Endothelial cell of umbilical vein (primary cell): Measurements from ENCODE around the gene NAP1L4. TPM values are rescaled to one million over a fixed set of nuclear protein-coding genes. Genes with fewer than 3 reads are reported as not detected.

Experiments
- BruUV-seq: library from RNA; stranded (reverse); fragments of 400-500 nt; replicated peaks from 2 replicates; lab custom pipeline; 2021; lab: Mats Ljungman, UMichigan
- CTCF ChIA-PET: fragments of 300-600, 350-600 bp; sonication (Branson Sonifier 250); formaldehyde crosslinking; loops from one replicate; lab custom pipeline; 2021; ENCODE audit warnings: antibody characterized with exemption, inconsistent platforms; lab: Charles Lee
- POLR2A ChIA-PET: fragments of 300-600, 350-600 bp; sonication (Branson Sonifier 250); formaldehyde crosslinking; loops from one replicate; lab custom pipeline; 2021; ENCODE audit warnings: antibody characterized with exemption, inconsistent platforms; lab: Charles Lee
- DNase-seq: peaks from one replicate; pipeline ENCODE4 v3.0.0-alpha.2; 2011; ENCODE audit warnings: low read depth, low spot score
- FAIRE-seq: peaks from 2 replicates; lab custom pipeline; 2011; peaks lifted over from hg19 to GRCh38; lab: Jason Lieb, UNC
- H2AFZ ChIP-seq: 2 replicates; pipeline ENCODE4 v1.6.0; 2012; ENCODE audit warnings: low read depth, low read length, control low read depth, inconsistent platforms
- H3K27ac ChIP-seq: 2 replicates; pipeline ENCODE4 v1.5.1; 2011; ENCODE audit warnings: low read depth, mild to moderate bottlenecking, control low read depth, low read length, moderate library complexity; ENCODE audit not compliant: insufficient read depth
- H3K27me3 ChIP-seq, 2 experiments: 2 replicates each; pipeline versions ENCODE4 v1.6.0 to v1.6.1; 2011; ENCODE audit warnings: low read length in 2 of 2, mixed read lengths in 1 of 2; ENCODE audit not compliant: control insufficient read depth in 2 of 2, insufficient read depth in 2 of 2
- H3K36me3 ChIP-seq, 2 experiments: 2 replicates in 1 of 2; 3 replicates in 1 of 2; pipeline ENCODE4 v1.5.1; 2011; ENCODE audit warnings: low read length in 2 of 2, mild to moderate bottlenecking in 1 of 2, moderate library complexity in 1 of 2; ENCODE audit not compliant: control insufficient read depth in 2 of 2, insufficient read depth in 2 of 2; ENCODE audit errors: extremely low read depth in 1 of 2
- H3K4me1 ChIP-seq: 3 replicates; pipeline ENCODE4 v1.5.1; 2011; ENCODE audit warnings: mild to moderate bottlenecking, low read length; ENCODE audit not compliant: control insufficient read depth, insufficient read depth; ENCODE audit errors: extremely low read depth
- H3K4me2 ChIP-seq: 2 replicates; pipeline ENCODE4 v1.6.1; 2011; ENCODE audit warnings: low read length, control low read depth, mixed read lengths; ENCODE audit not compliant: insufficient read depth
- H3K4me3 ChIP-seq, 3 experiments: fragments of 200-600 bp in 1 of 3; sonication (generic), shearing (Covaris generic) in 1 of 3; replicated peaks in 1 of 3; 2 replicates each; pipeline ENCODE4 v1.5.1; 2011 to 2016; ENCODE audit warnings: control low read depth in 3 of 3, low read length in 3 of 3, mild to moderate bottlenecking in 2 of 3, inconsistent platforms in 1 of 3, low read depth in 1 of 3, moderate library complexity in 1 of 3; ENCODE audit not compliant: insufficient read depth in 1 of 3
- H3K79me2 ChIP-seq: 2 replicates; pipeline ENCODE4 v1.6.0; 2012; ENCODE audit warnings: low read length, inconsistent platforms; ENCODE audit not compliant: control insufficient read depth, insufficient read depth
- H3K9ac ChIP-seq: replicated peaks from 2 replicates; pipeline ENCODE3; 2011; ENCODE audit warnings: low read length, control low read depth; ENCODE audit not compliant: insufficient read depth; ENCODE audit errors: extremely low read depth
- H3K9me1 ChIP-seq: replicated peaks from 3 replicates; pipeline ENCODE4 v1.6.0; 2011; ENCODE audit warnings: mild to moderate bottlenecking, low read length; ENCODE audit not compliant: control insufficient read depth, insufficient read depth; ENCODE audit errors: extremely low read depth
- H3K9me3 ChIP-seq: replicated peaks from 2 replicates; pipeline ENCODE4 v1.5.1; 2012; ENCODE audit warnings: low read length, inconsistent platforms; ENCODE audit not compliant: control insufficient read depth, insufficient read depth
- H4K20me1 ChIP-seq: replicated peaks from 2 replicates; pipeline ENCODE3; 2011; ENCODE audit warnings: mild to moderate bottlenecking, low read length; ENCODE audit not compliant: control insufficient read depth, insufficient read depth; ENCODE audit errors: extremely low read depth
- CTCF ChIP-seq, 2 donors: IDR thresholded peaks; 1 replicate in 1 of 2; 2 replicates in 1 of 2; pipeline ENCODE4 v1.5.1; 2011; ENCODE audit warnings: low read length in 2 of 2, mild to moderate bottlenecking in 2 of 2, moderate library complexity in 2 of 2, control low read depth in 1 of 2, inconsistent platforms in 1 of 2, low read depth in 1 of 2; ENCODE audit not compliant: insufficient read depth in 1 of 2; ENCODE audit errors: extremely low read depth in 1 of 2
- MYC ChIP-seq: IDR thresholded peaks from one replicate; pipeline ENCODE4 v1.6.1; 2011; ENCODE audit warnings: mild to moderate bottlenecking, low read depth, low read length
- dilution Hi-C: fragments of 300-500 bp; cut with MboI; formaldehyde crosslinking; loops from one replicate; pipeline ENCODE4 v1.15.0; 2019; ENCODE audit warnings: low sequenced_read_pairs; ENCODE audit not compliant: extremely low pct_ligation_motif_present
- intact Hi-C: fragments of 100-400 bp; cut with micrococcal nuclease; formaldehyde crosslinking; loops from one replicate; pipeline ENCODE4 v1.10.0; 2022
- polyA plus RNA-seq, 4 experiments: library from polyadenylated mRNA; depleted of rRNA in 3 of 4; stranded (reverse) in 3 of 4; unstranded in 1 of 4; fragments of >200 nt; gene quantifications; 2 replicates each; pipeline versions ENCODE4 v1.2.1 to v1.2.3, GENCODE V29; 2011 to 2012; ENCODE audit warnings: missing spikeins in 1 of 4
- total RNA-seq: library from RNA; stranded (reverse); gene quantifications from 2 replicates; pipeline ENCODE4 v1.2.3, GENCODE V29; 2021

NAP1L4 gene
- total and polyA plus RNA-seq, 2 donors (not counting 3 experiments of a cell fraction or from before 2014, with no cell fraction given): 100.0 to 177 TPM

GRCh38 chr11:2930704-2931419 lies 61.3 kb downstream of the NAP1L4 start:
- Histone ChIP-seq H3K4me3 (peak overlapping the region in 2 of 3 experiments; percentile 21 to 37), H3K9me1 (no peaks in the 10 kb centered on the region), H3K27me3 (no peaks in the 10 kb centered on the region), H3K4me2 (peak overlapping the region; percentile 79), H3K79me2 (peaks cover 28% of the 10 kb centered on the region), H4K20me1 (no peaks in the 10 kb centered on the region), H3K36me3 (no peaks in the 10 kb centered on the region), H3K9me3 (no peaks in the 10 kb centered on the region), H3K27ac (peak overlapping the region; percentile 78), H2AFZ (no peak overlapping the region), H3K4me1 (peaks cover 26% of the 10 kb centered on the region), H3K9ac (peak overlapping the region; percentile 68)
- DNase-seq (peak; percentile 68), FAIRE-seq (peak; percentile 59)
- dilution Hi-C loops (no loop called here), intact Hi-C loops (loop anchor here (1.0 to 10.0 kb wide), 8 partner anchors 39 to 714 kb away; partner anchors contain the start of genes ART1, ART5, MRGPRG and NAP1L4)
- ChIA-PET POLR2A (no interaction called here), CTCF (interaction anchor here (0.6 to 3.1 kb wide), 15 partner anchors 10 to 399 kb away, joined by 3 to 46 read pairs (median 7); partner anchors contain the start of gene NAP1L4)
- peak; percentile 39 to 82 for TF ChIP-seq CTCF (IDR thresholded peaks at IDR 0.05; ENCODE audit: extremely low read depth in 1 of 2, insufficient read depth in 1 of 2, low read depth in 1 of 2, low read length in 2 of 2)
- TF ChIP-seq MYC: no peak
- no TSS peak for BruUV-seq
